Activated naive CD4-positive, alpha-beta T cell treated with anti-CD3 and anti-CD28 coated beads, Interleukin-2, amount 10 ng/mL, durations not matched to agents 7 days and 5 days (primary cell): ENCODE results near the gene SPRY2.
A peak's percentile ranks its signal among the peaks of the same experiment; 100 is the strongest.

Source experiments
- CTCF ChIA-PET: fragments of 350-600 bp; sonication (Branson Sonifier 250); formaldehyde crosslinking; loops from one replicate; lab custom pipeline; 2021; ENCODE audit warnings: antibody characterized with exemption; lab: Charles Lee
- DNase-seq: peaks from one replicate; pipeline ENCODE4 v3.0.0-alpha.2; 2020
- H3K27ac Mint-ChIP-seq: one replicate; pipeline ENCODE4 v1.8.0; 2021; ENCODE audit warnings: mild to moderate bottlenecking, moderate library complexity, mixed read lengths
- H3K27me3 Mint-ChIP-seq: one replicate; pipeline ENCODE4 v1.8.0; 2021; ENCODE audit warnings: mild to moderate bottlenecking, mixed read lengths
- H3K36me3 Mint-ChIP-seq: one replicate; pipeline ENCODE4 v1.8.0; 2021; ENCODE audit warnings: mixed read lengths
- H3K4me1 Mint-ChIP-seq: one replicate; pipeline ENCODE4 v1.8.0; 2021; ENCODE audit warnings: mixed read lengths
- H3K4me3 Mint-ChIP-seq: one replicate; pipeline ENCODE4 v1.8.0; 2021; ENCODE audit warnings: mild to moderate bottlenecking, moderate library complexity, mixed read lengths
- H3K9me3 Mint-ChIP-seq: one replicate; pipeline ENCODE4 v1.8.0; 2021; ENCODE audit warnings: mixed read lengths

SPRY2 gene

GRCh38 chr13:80340651-80341100 lies 250 bp downstream of the SPRY2 start:
- peak overlapping the region; percentile 66 for H3K4me3 Mint-ChIP-seq
- no peak for DNase-seq
- H3K27ac Mint-ChIP-seq = no peak overlapping the region
- H3K27me3 Mint-ChIP-seq = peaks cover 25% of the 10 kb centered on the region
- peaks cover 22% of the 10 kb centered on the region for H3K4me1 Mint-ChIP-seq
- H3K9me3 Mint-ChIP-seq = no peaks in the 10 kb centered on the region
- CTCF ChIA-PET = no interaction called here
- H3K36me3 Mint-ChIP-seq = no peaks in the 10 kb centered on the region

- DNase-seq = no peak
- CTCF ChIA-PET = no interaction called here
- peak overlapping the region; percentile 14 for H3K27ac Mint-ChIP-seq
- peaks cover 22% of the 10 kb centered on the region for H3K27me3 Mint-ChIP-seq
- peaks cover 22% of the 10 kb centered on the region for H3K4me1 Mint-ChIP-seq
- peak overlapping the region; percentile 66 for H3K4me3 Mint-ChIP-seq
- H3K9me3 Mint-ChIP-seq = no peaks in the 10 kb centered on the region
- no peaks in the 10 kb centered on the region for H3K36me3 Mint-ChIP-seq
Measured at GRCh38 chr13:80339912-80340650, 845 bp downstream of the SPRY2 start.

- DNase-seq = no peak
- Mint-ChIP-seq H3K27me3 (peaks cover 20% of the 10 kb centered on the region), H3K36me3 (no peaks in the 10 kb centered on the region), H3K4me3 (no peak overlapping the region), H3K27ac (no peak overlapping the region), H3K4me1 (peaks cover 22% of the 10 kb centered on the region), H3K9me3 (no peaks in the 10 kb centered on the region)
- CTCF ChIA-PET = no interaction called here
Measured at GRCh38 chr13:80339563-80339911, 1.4 kb downstream of the SPRY2 start.

GRCh38 chr13:80338781-80339562 lies 2.0 kb downstream of the SPRY2 start:
- peaks cover 17% of the 10 kb centered on the region for H3K27me3 Mint-ChIP-seq
- H3K4me1 Mint-ChIP-seq = peaks cover 22% of the 10 kb centered on the region
- no peak overlapping the region for H3K4me3 Mint-ChIP-seq
- H3K36me3 Mint-ChIP-seq = no peaks in the 10 kb centered on the region
- H3K9me3 Mint-ChIP-seq = no peaks in the 10 kb centered on the region
- CTCF ChIA-PET = no interaction called here
- DNase-seq = no peak
- no peak overlapping the region for H3K27ac Mint-ChIP-seq

GRCh38 chr13:80337288-80338081 lies 3.4 kb downstream of the SPRY2 start:
- Mint-ChIP-seq H3K36me3 (no peaks in the 10 kb centered on the region), H3K4me3 (no peak overlapping the region), H3K9me3 (no peaks in the 10 kb centered on the region), H3K4me1 (peaks cover 15% of the 10 kb centered on the region), H3K27me3 (peaks cover 14% of the 10 kb centered on the region), H3K27ac (no peak overlapping the region)
- CTCF ChIA-PET = no interaction called here
- DNase-seq = no peak

GRCh38 chr13:80336776-80337287 lies 4.1 kb downstream of the SPRY2 start:
- Mint-ChIP-seq H3K36me3 (no peaks in the 10 kb centered on the region), H3K27me3 (peaks cover 14% of the 10 kb centered on the region), H3K4me1 (peaks cover 8% of the 10 kb centered on the region), H3K9me3 (no peaks in the 10 kb centered on the region), H3K27ac (no peak overlapping the region), H3K4me3 (no peak overlapping the region)
- no peak for DNase-seq
- CTCF ChIA-PET = no interaction called here

DNA sequence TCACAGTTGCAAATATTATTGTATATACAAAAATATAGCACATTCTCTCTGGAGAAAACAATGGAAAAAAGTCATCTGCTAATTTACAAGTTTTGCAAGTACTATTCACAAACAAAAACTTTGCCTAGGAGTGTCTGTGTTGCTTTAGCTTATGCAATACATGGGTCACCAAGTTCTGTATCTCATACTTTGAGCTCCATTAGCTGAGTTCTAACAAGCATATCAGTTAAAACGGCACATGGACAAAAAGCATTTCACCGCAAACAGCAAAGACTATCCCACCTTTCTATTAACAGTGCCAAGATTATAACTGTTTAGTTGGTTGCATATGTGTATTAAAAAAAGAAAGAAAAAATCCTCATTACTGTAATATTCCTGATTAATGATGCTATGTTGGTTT lies 4.6 kb downstream of the SPRY2 start:
- H3K27me3 Mint-ChIP-seq = peaks cover 14% of the 10 kb centered on the region
- no peaks in the 10 kb centered on the region for H3K9me3 Mint-ChIP-seq
- H3K4me1 Mint-ChIP-seq = peaks cover 4% of the 10 kb centered on the region
- H3K4me3 Mint-ChIP-seq = no peak overlapping the region
- CTCF ChIA-PET = no interaction called here
- no peak for DNase-seq
- H3K36me3 Mint-ChIP-seq = no peaks in the 10 kb centered on the region
- H3K27ac Mint-ChIP-seq = no peak overlapping the region

- CTCF ChIA-PET = no interaction called here
- no peaks in the 10 kb centered on the region for H3K4me1 Mint-ChIP-seq
Measured at GRCh38 chr13:80334597-80335260, 6.2 kb downstream of the SPRY2 start.

DNA sequence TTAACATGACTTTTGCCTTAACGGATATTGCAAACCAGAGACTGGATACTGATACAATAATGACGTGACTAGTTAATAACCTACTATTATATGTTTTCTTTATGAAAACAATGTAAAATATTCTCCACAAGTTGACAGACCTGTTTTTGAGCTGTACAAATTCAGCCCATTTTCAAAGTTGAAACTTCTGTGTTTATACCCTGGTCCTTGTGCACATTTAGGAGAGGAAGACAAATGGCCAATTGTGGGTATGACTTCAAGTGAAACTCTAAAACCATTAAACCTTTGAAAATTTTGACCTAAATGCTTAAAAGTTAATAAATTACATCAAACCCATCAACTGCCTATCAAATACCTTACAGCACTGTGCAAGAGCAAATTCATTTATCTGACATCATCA lies 8.9 kb downstream of the SPRY2 start:
- Mint-ChIP-seq H3K36me3 (no peaks in the 10 kb centered on the region), H3K27me3 (peaks cover 5% of the 10 kb centered on the region), H3K27ac (no peak overlapping the region), H3K4me3 (no peak overlapping the region), H3K4me1 (no peaks in the 10 kb centered on the region), H3K9me3 (no peaks in the 10 kb centered on the region)
- no peak for DNase-seq
- CTCF ChIA-PET = no interaction called here

More at GRCh38 chr13:80334597-80335260, 6.2 kb downstream of the SPRY2 start:
- DNase-seq = no peak
- Mint-ChIP-seq H3K36me3 (no peaks in the 10 kb centered on the region), H3K27me3 (peaks cover 14% of the 10 kb centered on the region), H3K9me3 (no peaks in the 10 kb centered on the region), H3K27ac (no peak overlapping the region), H3K4me3 (no peak overlapping the region)

DNA sequence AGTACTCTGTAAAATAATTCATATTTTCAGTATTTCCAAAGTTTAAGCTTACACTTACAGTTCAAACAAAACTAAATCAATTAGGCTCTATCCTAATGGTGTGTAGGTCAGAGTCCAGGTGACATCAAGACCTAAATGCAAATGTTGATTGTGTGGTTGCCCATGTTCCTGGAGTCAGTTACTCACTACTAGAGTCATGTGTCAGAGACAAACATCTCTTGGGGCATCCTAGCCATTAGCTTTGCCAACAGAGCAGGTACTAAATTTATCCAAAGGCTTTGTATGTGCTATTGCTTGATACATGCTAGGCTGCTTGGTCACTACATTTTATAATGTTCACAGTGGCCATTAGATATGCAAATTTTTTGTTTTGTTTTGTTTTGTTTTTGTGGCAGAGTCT lies 11.7 kb downstream of the SPRY2 start:
- Mint-ChIP-seq H3K36me3 (no peaks in the 10 kb centered on the region), H3K27me3 (no peaks in the 10 kb centered on the region), H3K9me3 (no peaks in the 10 kb centered on the region), H3K27ac (no peak overlapping the region), H3K4me1 (no peaks in the 10 kb centered on the region), H3K4me3 (no peak overlapping the region)
- CTCF ChIA-PET = no interaction called here
- no peak for DNase-seq

DNA sequence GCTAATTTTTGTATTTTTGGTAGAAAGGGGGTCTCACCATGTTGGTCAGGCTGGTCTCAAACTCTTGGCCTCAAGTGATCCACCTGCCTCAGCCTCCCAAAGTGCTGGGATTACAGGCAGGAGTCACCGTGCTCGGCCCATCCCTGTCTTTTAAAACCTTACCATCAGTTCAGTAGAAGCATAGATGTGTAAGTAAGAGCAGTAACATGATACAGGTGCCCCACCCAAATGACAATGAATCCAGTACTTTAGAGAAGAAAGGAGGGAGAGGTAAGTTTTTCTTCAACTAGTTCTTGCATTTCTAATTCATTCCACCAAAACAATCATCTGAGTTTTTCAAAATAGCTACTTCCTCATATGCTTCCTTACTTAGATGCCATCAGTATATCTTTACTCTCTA lies 21.9 kb downstream of the SPRY2 start:
- CTCF ChIA-PET = no interaction called here
- H3K36me3 Mint-ChIP-seq = no peaks in the 10 kb centered on the region
- H3K4me3 Mint-ChIP-seq = no peak overlapping the region
- no peaks in the 10 kb centered on the region for H3K27me3 Mint-ChIP-seq
- H3K9me3 Mint-ChIP-seq = no peaks in the 10 kb centered on the region
- no peak overlapping the region for H3K27ac Mint-ChIP-seq
- no peaks in the 10 kb centered on the region for H3K4me1 Mint-ChIP-seq
- no peak for DNase-seq

DNA sequence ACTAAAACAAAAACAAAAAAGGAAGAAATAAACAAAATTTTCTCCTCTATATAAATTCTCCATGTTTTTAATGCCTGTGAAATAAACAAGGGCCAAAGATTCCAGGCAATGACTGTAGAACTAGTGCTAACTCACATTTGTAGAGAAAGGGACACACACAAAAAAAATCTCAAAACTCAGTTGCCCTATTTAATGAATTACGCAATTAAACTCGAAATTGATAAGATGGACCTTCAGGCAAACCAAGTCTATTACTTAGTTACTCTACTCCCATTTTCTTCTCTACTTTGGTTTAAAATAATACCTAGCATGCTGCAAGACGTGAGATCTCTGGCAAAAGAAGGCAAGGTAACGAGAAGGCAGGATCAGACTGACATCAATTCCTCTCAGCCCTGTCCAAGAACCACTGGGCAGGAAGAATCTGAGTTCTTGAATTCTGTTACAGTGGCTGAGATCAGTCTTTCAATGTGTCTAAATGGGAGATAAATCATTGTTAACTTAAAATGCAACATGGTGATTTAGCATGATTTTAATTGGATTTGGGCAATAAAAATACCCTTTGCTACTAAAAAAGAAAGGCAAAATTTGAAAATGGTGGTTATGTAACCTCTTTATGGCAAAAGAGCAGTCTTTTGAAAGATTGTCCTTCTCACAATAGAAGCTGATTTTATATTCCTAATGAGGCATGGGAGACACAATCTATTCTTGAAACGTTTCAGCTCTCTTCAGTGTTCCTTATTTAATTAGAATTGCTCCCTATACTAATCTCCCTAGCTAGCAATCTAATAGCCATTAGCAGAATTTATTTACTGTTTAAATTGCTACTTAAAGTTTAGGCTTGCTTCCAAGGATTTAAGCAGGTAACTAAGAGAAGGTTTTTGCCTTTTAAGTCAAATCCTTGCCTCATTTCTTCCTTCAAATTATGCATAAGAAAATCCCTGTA lies 25.9 kb downstream of the SPRY2 start:
- Mint-ChIP-seq H3K27me3 (no peaks in the 10 kb centered on the region), H3K36me3 (no peaks in the 10 kb centered on the region), H3K27ac (no peak overlapping the region), H3K9me3 (no peaks in the 10 kb centered on the region), H3K4me1 (no peaks in the 10 kb centered on the region), H3K4me3 (no peak overlapping the region)
- CTCF ChIA-PET = no interaction called here
- DNase-seq = no peak

DNA sequence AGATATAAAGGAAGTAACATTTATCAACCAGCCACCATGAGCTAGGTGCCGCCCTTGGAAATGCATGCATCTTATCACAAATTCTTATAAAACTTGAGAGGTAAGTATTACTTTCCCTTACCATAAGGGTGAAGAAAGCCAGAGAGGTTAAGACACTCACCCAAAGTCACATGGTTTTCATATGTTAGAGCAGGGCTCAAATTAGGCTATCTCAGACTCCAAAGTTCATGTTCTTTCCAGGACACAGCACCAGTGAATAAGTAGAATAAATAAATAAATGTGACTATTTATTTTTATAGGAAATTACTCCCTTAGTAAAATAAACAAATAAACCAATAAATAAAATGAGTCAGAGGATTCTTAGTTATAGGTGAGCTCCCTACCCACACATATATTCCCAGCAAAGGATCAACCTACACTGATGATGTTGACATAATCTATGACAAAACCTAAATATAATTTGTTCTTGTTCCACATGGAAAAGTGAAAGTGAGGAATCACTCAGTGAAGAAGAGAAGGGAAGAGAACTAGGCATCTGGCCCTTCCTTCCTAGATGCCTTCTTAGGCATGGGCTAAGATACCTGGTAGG lies 27.2 kb downstream of the SPRY2 start:
- CTCF ChIA-PET = no interaction called here
- H3K4me1 Mint-ChIP-seq = no peaks in the 10 kb centered on the region
- no peaks in the 10 kb centered on the region for H3K9me3 Mint-ChIP-seq
- no peak overlapping the region for H3K4me3 Mint-ChIP-seq
- no peaks in the 10 kb centered on the region for H3K27me3 Mint-ChIP-seq
- no peak overlapping the region for H3K27ac Mint-ChIP-seq
- H3K36me3 Mint-ChIP-seq = no peaks in the 10 kb centered on the region
- DNase-seq = no peak
